Activated CD8-positive, alpha-beta memory T cell treated with anti-CD3 and anti-CD28 coated beads for 36 hours (primary cell): ENCODE measurements around the gene DAB1. TPM values are rescaled to one million over a fixed set of nuclear protein-coding genes. Genes with fewer than 3 reads are reported as not detected.

ENCODE experiments used
- CTCF ChIA-PET: fragments of 350-600 bp; sonication (Branson Sonifier 250); formaldehyde crosslinking; loops from one replicate; lab custom pipeline; 2021; ENCODE audit warnings: antibody characterized with exemption; lab: Charles Lee
- POLR2A ChIA-PET: fragments of 350-600 bp; sonication (Branson Sonifier 250); formaldehyde crosslinking; loops from one replicate; lab custom pipeline; 2021; ENCODE audit warnings: antibody characterized with exemption; lab: Charles Lee
- total RNA-seq, 2 experiments: library from RNA; stranded (reverse); gene quantifications; one replicate each; pipeline ENCODE4 v1.2.3, GENCODE V29; 2021

DAB1 gene
- total RNA-seq, 2 experiments from 2014 or later: not detected

DNA sequence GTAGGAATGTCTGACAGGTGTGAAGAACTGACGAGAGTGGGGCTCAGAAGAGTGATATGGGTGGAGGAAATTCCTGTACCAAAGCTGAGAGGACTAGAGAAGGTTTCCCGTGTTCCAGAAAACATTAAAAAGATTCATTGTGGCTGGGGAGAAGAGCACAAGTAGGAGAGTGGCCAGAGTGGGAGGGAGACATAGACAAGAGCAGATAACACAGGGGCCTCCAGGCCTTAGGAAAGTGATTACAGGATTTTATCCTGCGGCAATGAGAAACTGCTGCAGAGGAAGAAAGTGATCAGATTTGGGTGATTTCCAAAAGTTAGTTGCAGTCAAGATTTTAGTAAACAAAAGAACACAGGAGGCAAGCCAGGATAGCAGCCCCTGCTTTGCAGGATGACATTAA lies 465.9 kb downstream of the DAB1 start:
- ChIA-PET POLR2A (no interaction called here), CTCF (no interaction called here)

DNA sequence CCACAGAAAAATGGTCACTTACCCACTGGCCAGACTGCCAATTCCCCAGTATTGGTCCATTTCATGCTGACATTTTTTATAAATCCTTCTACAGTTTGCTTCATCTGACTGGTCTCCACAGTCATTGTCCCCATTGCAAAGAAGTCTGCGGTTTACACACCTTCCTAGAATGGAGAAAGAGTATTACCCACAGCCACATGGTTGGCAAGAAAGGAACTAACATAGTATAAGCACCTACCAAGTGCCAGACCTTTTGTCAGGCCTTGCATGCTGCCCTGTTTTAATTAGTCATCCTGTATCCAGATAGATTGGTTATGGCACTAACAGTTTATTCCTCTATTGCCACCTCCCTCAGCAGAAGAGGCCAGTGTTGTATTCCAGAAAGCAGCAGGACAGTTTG lies 469.2 kb downstream of the DAB1 start:
- ChIA-PET CTCF (no interaction called here), POLR2A (no interaction called here)

GRCh38 chr1:56953386-56953785 lies 470.5 kb downstream of the DAB1 start:
- CTCF ChIA-PET: no interaction called here
- POLR2A ChIA-PET: no interaction called here

DNA sequence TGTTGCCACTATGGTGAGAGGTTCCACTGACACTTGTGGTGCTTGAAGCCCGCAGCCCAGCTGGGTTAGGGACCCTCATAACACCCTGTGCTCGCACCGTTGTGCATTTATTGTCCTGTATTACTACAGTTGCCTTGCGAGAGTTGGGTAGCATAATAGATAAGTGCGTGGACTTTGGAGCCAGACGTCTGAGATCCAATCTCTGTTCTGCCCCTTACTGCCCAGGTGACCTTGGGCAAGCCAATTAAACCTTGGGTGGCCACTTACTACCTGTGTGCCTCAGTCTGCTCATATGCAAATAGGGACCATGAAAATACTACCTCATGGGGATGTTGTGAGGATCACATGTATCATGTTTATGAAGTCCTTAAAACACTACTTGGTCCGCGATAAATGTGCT lies 471.4 kb downstream of the DAB1 start:
- CTCF ChIA-PET: no interaction called here
- POLR2A ChIA-PET: no interaction called here

- POLR2A ChIA-PET: no interaction called here
- CTCF ChIA-PET: no interaction called here
Measured at GRCh38 chr1:56948403-56949023, 475.3 kb downstream of the DAB1 start.
